ENCODE data around the gene AGL.

DNA sequence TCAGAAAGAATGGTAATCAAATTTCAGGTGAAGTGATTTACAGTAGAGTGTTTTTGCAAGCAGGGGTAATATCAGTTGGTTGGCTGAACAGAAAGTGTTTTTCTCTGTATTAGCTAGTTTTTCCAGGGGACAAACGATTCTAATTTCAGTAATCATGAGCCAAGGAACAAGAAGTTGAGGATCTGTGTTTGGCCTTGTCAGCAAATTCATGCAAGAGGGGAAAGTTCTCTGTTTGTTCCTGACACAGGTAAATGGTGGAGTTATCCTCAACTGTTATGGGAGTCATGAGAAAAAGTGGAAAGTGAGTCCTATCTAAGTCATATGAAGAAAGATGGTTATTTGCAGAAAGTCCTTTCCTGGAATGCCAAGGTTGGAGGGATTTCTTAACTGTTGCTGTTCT, 95.0 kb downstream of the AGL start:
- no peak for TF ChIP-seq POLR2A (IDR thresholded peaks at IDR 0.05)
- TF ChIP-seq, protein P1, sequence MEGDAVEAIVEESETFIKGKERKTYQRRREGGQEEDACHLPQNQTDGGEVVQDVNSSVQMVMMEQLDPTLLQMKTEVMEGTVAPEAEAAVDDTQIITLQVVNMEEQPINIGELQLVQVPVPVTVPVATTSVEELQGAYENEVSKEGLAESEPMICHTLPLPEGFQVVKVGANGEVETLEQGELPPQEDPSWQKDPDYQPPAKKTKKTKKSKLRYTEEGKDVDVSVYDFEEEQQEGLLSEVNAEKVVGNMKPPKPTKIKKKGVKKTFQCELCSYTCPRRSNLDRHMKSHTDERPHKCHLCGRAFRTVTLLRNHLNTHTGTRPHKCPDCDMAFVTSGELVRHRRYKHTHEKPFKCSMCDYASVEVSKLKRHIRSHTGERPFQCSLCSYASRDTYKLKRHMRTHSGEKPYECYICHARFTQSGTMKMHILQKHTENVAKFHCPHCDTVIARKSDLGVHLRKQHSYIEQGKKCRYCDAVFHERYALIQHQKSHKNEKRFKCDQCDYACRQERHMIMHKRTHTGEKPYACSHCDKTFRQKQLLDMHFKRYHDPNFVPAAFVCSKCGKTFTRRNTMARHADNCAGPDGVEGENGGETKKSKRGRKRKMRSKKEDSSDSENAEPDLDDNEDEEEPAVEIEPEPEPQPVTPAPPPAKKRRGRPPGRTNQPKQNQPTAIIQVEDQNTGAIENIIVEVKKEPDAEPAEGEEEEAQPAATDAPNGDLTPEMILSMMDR (IDR thresholded peaks at IDR 0.05): no peak
